Loucy (cell line): Measurements from ENCODE around the gene BMAL1.
A peak's percentile ranks its signal among the peaks of the same experiment; 100 is the strongest.

Experiments used
- H2AFZ ChIP-seq: fragments of 200-600 bp; sonication (generic); 2 replicates; pipeline ENCODE4 v1.6.0; 2016; ENCODE audit warnings: antibody characterized with exemption, mild to moderate bottlenecking, low read length, moderate library complexity
- H3F3A ChIP-seq: fragments of 200-600 bp; 2 replicates; pipeline ENCODE4 v1.6.0; 2016; ENCODE audit warnings: antibody characterized with exemption, low read depth, mild to moderate bottlenecking
- H3K27me3 ChIP-seq: fragments of 200-600 bp; sonication (generic); 2 replicates; pipeline ENCODE4 v1.6.1; 2014; ENCODE audit warnings: low read length, mild to moderate bottlenecking; ENCODE audit not compliant: insufficient read depth, poor library complexity, severe bottlenecking
- H3K36me3 ChIP-seq: fragments of 200-600 bp; sonication (generic); 2 replicates; pipeline ENCODE4 v1.6.1; 2016; ENCODE audit warnings: low read length; ENCODE audit not compliant: insufficient read depth
- H3K4me1 ChIP-seq: fragments of 200-600 bp; sonication (generic); 2 replicates; pipeline ENCODE4 v1.5.1; 2014; ENCODE audit warnings: low read length, mild to moderate bottlenecking; ENCODE audit not compliant: insufficient read depth, poor library complexity, severe bottlenecking
- H3K4me2 ChIP-seq: fragments of 200-600 bp; sonication (generic); 2 replicates; pipeline ENCODE4 v1.6.0; 2014; ENCODE audit warnings: antibody characterized with exemption, low read length, low read depth, mild to moderate bottlenecking; ENCODE audit not compliant: poor library complexity, severe bottlenecking
- H3K4me3 ChIP-seq: fragments of 200-600 bp; sonication (generic); 2 replicates; pipeline ENCODE4 v1.5.1; 2014; ENCODE audit warnings: low read length, mild to moderate bottlenecking, mixed read lengths; ENCODE audit not compliant: poor library complexity, severe bottlenecking
- H3K79me2 ChIP-seq: fragments of 200-600 bp; sonication (generic); 2 replicates; pipeline ENCODE4 v1.6.1; 2014; ENCODE audit warnings: low read length; ENCODE audit not compliant: insufficient read depth
- H3K9ac ChIP-seq: fragments of 200-600 bp; sonication (generic); 2 replicates; pipeline ENCODE4 v1.6.0; 2014; ENCODE audit warnings: mild to moderate bottlenecking, low read depth, low read length, moderate library complexity; ENCODE audit not compliant: poor library complexity, severe bottlenecking
- H3K9me2 ChIP-seq: fragments of 200-600 bp; sonication (generic); replicated peaks from 2 replicates; pipeline ENCODE4 v1.6.1; 2016; ENCODE audit warnings: low read depth, low read length, mixed read lengths
- H3K9me3 ChIP-seq: fragments of 200-600 bp; sonication (generic); 2 replicates; pipeline ENCODE4 v1.6.1; 2014; ENCODE audit warnings: mild to moderate bottlenecking, antibody characterized with exemption, low read length, low read depth; ENCODE audit not compliant: insufficient read depth
- H4K20me1 ChIP-seq: fragments of 200-600 bp; sonication (generic); 2 replicates; pipeline ENCODE4 v1.6.0; 2014; ENCODE audit warnings: antibody characterized with exemption, low read length, mild to moderate bottlenecking; ENCODE audit not compliant: insufficient read depth, poor library complexity, severe bottlenecking
- EZH2phosphoT487 ChIP-seq: fragments of 200-600 bp; IDR thresholded peaks from 2 replicates; pipeline ENCODE4 v1.6.1; 2018; ENCODE audit warnings: antibody characterized with exemption, mild to moderate bottlenecking, moderate library complexity, borderline replicate concordance
- TF ChIP-seq, protein P1 (sequence below): fragments of 200-600 bp; sonication (generic); conservative IDR thresholded peaks from 2 replicates; pipeline ENCODE4 v1.5.1; 2014; ENCODE audit warnings: mild to moderate bottlenecking, antibody characterized with exemption, low read length

The BMAL1 gene

DNA sequence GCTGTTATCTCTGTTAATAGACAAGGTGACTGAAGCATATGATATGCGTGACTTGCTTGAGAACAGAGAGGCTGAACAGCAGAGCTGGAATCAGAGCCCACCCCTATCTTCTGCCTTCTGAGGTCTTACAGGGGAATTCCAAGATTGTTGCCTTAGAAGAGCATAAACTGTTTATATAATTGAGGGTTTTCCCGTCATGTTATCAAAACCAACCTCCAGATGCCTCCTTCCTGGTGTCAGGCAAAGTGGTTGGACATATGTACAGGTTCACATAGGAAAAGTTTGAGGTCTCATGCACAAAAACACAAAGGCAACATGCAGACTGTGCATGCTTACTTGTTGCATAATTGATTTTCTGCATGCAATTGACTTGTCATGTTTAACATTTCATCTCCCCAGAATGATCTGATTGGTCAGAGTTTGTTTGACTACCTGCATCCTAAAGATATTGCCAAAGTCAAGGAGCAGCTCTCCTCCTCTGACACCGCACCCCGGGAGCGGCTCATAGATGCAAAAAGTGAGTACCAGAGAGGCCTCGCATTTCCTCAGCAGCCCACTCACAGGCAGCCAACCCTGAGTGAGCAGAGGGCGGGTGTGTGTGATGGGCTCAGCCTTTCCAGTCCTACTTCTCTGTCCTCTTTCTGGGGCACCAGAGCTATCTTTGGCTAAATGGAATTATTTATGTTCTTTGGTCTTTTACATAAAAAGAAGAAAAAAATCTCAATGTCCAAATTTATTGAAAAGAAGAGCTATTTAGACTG lies 88.9 kb downstream of the BMAL1 start:
- no peaks in the 10 kb centered on the region for H3F3A ChIP-seq
- H3K79me2 ChIP-seq = no peaks in the 10 kb centered on the region
- H3K4me3 ChIP-seq = no peak overlapping the region
- H2AFZ ChIP-seq = no peak overlapping the region
- no peaks in the 10 kb centered on the region for H3K4me1 ChIP-seq
- no peaks in the 10 kb centered on the region for H3K9me2 ChIP-seq
- no peaks in the 10 kb centered on the region for H3K36me3 ChIP-seq
- no peaks in the 10 kb centered on the region for H3K27me3 ChIP-seq
- H3K9ac ChIP-seq = no peak overlapping the region
- no peaks in the 10 kb centered on the region for H4K20me1 ChIP-seq
- H3K9me3 ChIP-seq = no peaks in the 10 kb centered on the region
- no peak for TF ChIP-seq EZH2phosphoT487
- TF ChIP-seq, protein P1, sequence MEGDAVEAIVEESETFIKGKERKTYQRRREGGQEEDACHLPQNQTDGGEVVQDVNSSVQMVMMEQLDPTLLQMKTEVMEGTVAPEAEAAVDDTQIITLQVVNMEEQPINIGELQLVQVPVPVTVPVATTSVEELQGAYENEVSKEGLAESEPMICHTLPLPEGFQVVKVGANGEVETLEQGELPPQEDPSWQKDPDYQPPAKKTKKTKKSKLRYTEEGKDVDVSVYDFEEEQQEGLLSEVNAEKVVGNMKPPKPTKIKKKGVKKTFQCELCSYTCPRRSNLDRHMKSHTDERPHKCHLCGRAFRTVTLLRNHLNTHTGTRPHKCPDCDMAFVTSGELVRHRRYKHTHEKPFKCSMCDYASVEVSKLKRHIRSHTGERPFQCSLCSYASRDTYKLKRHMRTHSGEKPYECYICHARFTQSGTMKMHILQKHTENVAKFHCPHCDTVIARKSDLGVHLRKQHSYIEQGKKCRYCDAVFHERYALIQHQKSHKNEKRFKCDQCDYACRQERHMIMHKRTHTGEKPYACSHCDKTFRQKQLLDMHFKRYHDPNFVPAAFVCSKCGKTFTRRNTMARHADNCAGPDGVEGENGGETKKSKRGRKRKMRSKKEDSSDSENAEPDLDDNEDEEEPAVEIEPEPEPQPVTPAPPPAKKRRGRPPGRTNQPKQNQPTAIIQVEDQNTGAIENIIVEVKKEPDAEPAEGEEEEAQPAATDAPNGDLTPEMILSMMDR = no peak
- H3K4me2 ChIP-seq = no peak overlapping the region

DNA sequence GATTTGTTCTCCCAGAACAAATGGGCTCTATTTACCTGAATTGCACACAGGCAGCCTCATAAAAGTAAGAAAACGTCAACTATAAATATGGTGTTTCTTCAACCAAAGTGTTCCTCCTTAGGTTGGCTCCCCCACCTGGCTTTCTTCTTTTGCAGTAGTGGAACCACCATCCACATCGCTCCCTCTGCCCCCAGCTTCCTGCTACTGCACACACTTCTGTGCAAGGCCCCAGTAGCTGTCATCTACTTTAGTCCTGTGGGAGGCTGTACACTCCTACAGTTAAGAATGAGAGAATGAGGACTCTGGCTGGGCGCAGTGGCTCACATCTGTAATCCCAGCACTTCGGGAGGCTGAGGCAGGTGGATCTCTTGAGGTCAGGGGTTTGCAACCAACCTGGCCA lies 89.5 kb downstream of the BMAL1 start:
- Histone ChIP-seq H3K9me2 (no peaks in the 10 kb centered on the region), H2AFZ (no peak overlapping the region), H3K9me3 (no peaks in the 10 kb centered on the region), H3K4me1 (no peaks in the 10 kb centered on the region), H3F3A (no peaks in the 10 kb centered on the region), H3K9ac (no peak overlapping the region), H3K4me2 (no peak overlapping the region), H3K4me3 (no peak overlapping the region), H3K27me3 (no peaks in the 10 kb centered on the region), H3K36me3 (no peaks in the 10 kb centered on the region), H4K20me1 (no peaks in the 10 kb centered on the region), H3K79me2 (no peaks in the 10 kb centered on the region)
- TF ChIP-seq, protein P1 = peak; percentile 17; the same call in 1 of the 2 replicates
- TF ChIP-seq EZH2phosphoT487 = no peak

DNA sequence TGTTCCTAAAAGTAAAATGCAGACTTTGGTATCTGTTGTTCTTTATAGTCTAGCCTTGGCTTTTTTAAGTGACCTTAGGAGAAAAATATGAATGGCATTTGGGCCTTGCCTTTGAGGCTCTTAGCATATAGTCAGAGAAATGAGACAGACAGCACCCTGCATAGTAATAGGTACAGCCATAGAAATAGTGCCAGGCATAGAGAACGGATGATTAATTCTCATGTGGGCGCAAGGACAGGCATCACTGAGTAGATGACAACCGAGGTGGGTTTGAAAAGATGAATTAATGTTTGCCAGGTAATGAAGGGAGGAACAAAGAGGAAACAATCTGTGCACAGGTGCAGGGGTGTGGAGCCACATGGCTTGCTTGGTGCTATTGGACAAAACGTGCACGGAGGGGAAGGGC lies 90.5 kb downstream of the BMAL1 start:
- Histone ChIP-seq H3K4me2 (no peak overlapping the region), H3K36me3 (no peaks in the 10 kb centered on the region), H3K9me2 (no peaks in the 10 kb centered on the region), H3K27me3 (no peaks in the 10 kb centered on the region), H3F3A (no peaks in the 10 kb centered on the region), H4K20me1 (no peaks in the 10 kb centered on the region), H3K9ac (no peak overlapping the region), H2AFZ (no peak overlapping the region), H3K9me3 (no peaks in the 10 kb centered on the region), H3K79me2 (no peaks in the 10 kb centered on the region), H3K4me3 (no peak overlapping the region), H3K4me1 (no peaks in the 10 kb centered on the region)
- TF ChIP-seq EZH2phosphoT487 = no peak
- TF ChIP-seq, protein P1 = no peak
